GM13977 (cell line): Measurements from ENCODE around the gene CAMTA1.
A peak's percentile ranks its signal among the peaks of the same experiment; 100 is the strongest.

Experiments
- DNase-seq: peaks from one replicate; pipeline ENCODE4 v3.0.0; 2012; ENCODE audit warnings: low spot score
- in situ Hi-C: fragments of 300-500 bp; cut with MboI; formaldehyde crosslinking; loops from one replicate; pipeline ENCODE4 v1.12.0; 2022; ENCODE audit warnings: low sequenced_read_pairs, low pct_unique_long_range_greater_than_20kb, mixed read lengths, inconsistent platforms; ENCODE audit not compliant: unreplicated experiment
- TF ChIP-seq, protein P1 (sequence below): IDR thresholded peaks from 2 replicates; pipeline ENCODE4 v1.5.1; 2012; ENCODE audit warnings: mild to moderate bottlenecking, control low read depth; ENCODE audit not compliant: insufficient read depth; ENCODE audit errors: extremely low read depth, missing control alignments

The CAMTA1 gene

DNA sequence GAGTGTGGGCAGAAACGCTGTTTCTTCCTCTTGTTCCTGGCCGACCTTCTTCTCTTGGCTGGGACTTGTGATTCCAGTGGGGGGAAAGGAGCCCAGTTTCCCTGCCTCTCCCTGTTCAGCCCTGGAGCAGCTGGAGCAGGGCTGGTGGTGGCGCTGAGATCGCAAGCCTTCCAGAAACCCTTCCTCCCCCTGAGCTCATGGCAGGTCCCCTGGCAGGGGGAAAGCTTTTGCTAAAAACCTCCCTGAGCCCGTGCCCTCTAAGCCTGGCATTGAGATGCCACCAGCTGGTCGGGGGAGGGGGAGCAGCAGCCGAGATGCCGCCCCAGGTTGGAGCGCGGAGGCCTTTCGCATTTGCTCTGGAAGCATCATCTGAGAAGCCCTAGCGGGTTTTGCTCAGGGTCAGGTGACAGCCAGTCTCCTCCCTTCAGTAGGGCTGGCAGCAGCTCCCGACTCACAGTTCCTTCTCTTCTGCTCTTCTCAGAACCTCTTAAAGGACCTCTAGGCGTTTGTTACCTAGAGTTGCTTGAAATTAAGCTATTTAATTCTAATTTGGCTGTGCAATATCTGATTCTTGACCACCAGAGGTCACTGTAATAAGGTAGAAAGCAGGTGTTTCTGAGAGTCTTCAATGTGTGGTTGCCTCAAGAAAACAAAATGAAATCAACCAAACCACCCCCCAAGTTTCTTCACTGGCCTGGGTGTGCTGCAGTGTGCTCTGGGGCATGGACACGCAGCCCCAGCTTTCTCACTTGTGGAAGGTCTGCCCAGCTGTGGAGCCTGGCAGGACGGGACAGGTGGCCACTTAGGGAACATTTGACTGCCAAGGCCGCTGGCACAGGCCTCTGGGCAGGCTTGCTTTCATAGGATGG, 257.3 kb downstream of the CAMTA1 start:
- DNase-seq: peak; percentile 77
- in situ Hi-C loops: no loop called here
- TF ChIP-seq, protein P1, sequence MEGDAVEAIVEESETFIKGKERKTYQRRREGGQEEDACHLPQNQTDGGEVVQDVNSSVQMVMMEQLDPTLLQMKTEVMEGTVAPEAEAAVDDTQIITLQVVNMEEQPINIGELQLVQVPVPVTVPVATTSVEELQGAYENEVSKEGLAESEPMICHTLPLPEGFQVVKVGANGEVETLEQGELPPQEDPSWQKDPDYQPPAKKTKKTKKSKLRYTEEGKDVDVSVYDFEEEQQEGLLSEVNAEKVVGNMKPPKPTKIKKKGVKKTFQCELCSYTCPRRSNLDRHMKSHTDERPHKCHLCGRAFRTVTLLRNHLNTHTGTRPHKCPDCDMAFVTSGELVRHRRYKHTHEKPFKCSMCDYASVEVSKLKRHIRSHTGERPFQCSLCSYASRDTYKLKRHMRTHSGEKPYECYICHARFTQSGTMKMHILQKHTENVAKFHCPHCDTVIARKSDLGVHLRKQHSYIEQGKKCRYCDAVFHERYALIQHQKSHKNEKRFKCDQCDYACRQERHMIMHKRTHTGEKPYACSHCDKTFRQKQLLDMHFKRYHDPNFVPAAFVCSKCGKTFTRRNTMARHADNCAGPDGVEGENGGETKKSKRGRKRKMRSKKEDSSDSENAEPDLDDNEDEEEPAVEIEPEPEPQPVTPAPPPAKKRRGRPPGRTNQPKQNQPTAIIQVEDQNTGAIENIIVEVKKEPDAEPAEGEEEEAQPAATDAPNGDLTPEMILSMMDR: peak; percentile 65

DNA sequence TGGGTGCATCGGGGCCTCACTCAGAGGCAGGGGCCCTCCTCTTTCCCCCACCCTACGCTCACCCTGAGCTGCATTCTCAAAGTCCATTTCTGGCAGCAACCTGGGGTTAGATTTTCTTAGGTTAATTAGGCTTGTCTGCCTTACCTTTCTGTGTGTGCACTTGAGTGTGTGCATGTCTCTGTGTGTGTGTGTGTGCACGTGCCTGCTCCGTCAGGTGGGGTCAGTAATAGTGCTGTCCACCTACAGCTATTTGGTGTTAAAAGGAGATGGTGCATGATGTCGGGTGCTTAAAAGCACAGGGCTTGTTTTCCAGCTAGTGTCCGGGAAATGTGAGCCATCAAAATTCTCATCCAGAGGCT, 257.9 kb downstream of the CAMTA1 start:
- TF ChIP-seq, protein P1: no peak
- in situ Hi-C loops: no loop called here

DNA sequence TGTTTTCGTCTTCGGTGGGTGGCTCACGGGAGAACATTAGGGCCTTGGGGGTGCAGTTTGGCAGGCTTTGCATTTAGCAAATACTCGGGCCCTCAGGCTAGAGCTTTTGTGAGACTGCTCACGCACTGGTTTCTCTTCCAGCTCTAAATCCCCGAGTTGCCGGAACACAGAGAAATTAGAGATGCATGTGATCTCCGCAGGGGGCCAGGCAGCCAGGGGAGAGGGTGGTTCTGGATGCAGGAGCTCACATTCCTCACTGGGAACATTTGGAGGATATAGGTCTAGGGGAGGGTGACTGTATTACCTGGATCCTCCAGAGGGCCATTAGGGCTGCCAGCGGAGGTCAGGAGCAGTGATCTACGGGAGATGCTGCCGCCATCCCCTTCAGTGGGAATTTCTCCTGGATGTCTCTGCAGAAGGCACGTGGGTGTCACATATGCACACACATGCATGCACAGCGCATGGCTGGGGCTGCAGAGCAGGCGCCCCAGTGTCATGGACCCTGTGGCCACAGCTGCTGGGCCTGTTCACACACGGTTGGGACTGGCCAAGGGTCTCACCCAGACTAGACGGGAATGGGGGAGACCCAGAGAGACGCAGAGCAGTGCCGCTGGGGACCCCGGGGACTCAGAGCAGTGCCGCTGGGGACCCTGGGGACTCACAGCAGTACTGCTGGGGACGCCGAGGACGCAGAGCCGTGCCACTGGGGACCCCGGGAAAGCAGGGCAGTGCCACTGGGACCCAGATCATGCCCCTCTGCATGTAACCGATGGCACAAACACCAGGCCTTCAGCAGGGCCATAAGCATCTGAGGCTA, 258.7 kb downstream of the CAMTA1 start:
- in situ Hi-C loops: no loop called here
- DNase-seq: no peak
- TF ChIP-seq, protein P1: no peak

More for the DNA sequence above, 257.9 kb downstream of the CAMTA1 start:
- DNase-seq: no peak

DNA sequence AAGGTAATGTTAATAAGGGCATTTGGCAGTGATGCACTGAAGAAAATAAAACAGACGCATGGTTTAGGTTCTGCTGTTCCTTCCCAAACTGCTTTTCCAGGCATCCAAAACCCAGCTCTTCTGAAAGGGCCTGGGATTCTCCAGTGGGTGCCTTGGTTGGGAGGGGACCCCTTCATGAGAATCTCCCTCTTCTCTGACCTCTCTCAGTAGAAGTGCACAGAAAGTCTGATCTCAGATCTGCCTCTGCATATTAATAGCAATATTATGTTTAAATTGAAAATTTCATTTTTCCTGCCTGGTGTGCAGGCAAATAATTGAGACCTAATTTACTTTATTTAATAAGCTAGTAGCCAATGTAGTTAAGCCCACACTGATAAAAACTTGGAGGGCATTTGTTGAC, 260.6 kb downstream of the CAMTA1 start:
- in situ Hi-C loops: no loop called here
- TF ChIP-seq, protein P1: no peak

GRCh38 chr1:7046314-7046713, 261.1 kb downstream of the CAMTA1 start:
- DNase-seq: no peak
- in situ Hi-C loops: no loop called here
- TF ChIP-seq, protein P1: no peak

More for the DNA sequence above, 260.6 kb downstream of the CAMTA1 start:
- no peak for DNase-seq

DNA sequence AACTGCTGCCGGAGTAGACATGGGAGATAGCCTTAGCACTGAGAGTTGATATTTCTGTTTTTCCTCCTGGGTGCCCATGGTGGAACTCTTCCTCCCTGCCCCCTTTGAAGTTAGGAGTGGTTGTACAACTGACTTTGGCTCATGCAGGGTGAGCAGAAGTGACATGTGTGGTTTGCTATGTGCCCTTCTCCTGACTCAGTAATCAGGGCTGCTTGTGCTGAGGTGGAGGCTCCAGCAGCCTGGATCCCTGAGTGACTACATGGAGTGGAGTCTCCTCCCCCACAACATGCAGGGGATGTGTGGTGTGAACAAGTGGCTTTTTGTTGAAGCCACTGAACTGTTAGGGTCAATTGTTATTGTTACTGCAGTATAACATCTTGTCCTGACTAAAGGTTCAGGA, 261.6 kb downstream of the CAMTA1 start:
- in situ Hi-C loops: no loop called here
- DNase-seq: no peak
- TF ChIP-seq, protein P1: no peak
